ENCODE measurements around the gene RAB19.
A peak's percentile ranks its signal among the peaks of the same experiment; 100 is the strongest.

Gene RAB19

GRCh38 chr7:140384894-140385545 is 18.8 kb upstream of the RAB19 start:
- no peak overlapping the region for H3K9ac ChIP-seq (ENCODE audit: low read length)
- H3K4me1 ChIP-seq (ENCODE audit: control insufficient read depth, insufficient read depth, low read length) = no peaks in the 10 kb centered on the region
- H3K4me3 ChIP-seq (ENCODE audit: low read depth, low read length) = no peak overlapping the region
- H3K27me3 ChIP-seq (ENCODE audit: control insufficient read depth, insufficient read depth, low read length) = no peaks in the 10 kb centered on the region
- H3K36me3 ChIP-seq (ENCODE audit: control insufficient read depth, insufficient read depth, low read length) = peaks cover 21% of the 10 kb centered on the region
- no peak overlapping the region; the same call in 1 of the 2 replicates for H3K27ac ChIP-seq (ENCODE audit: low read depth, low read length)
- H3K9me3 ChIP-seq (ENCODE audit: control insufficient read depth, insufficient read depth, low read depth, low read length) = no peaks in the 10 kb centered on the region

GRCh38 chr7:140389445-140389844 is 14.4 kb upstream of the RAB19 start:
- H3K27me3 ChIP-seq (ENCODE audit: control insufficient read depth, insufficient read depth, low read length) = no peaks in the 10 kb centered on the region
- no peaks in the 10 kb centered on the region; the same call in none of the 2 replicates for H3K36me3 ChIP-seq (ENCODE audit: control insufficient read depth, insufficient read depth, low read length)
- peaks cover 16% of the 10 kb centered on the region for H3K4me1 ChIP-seq (ENCODE audit: control insufficient read depth, insufficient read depth, low read length)

GRCh38 chr7:140390034-140390433 is 13.8 kb upstream of the RAB19 start:
- H3K27ac ChIP-seq (ENCODE audit: low read depth, low read length) = no peak overlapping the region
- H3K4me3 ChIP-seq (ENCODE audit: low read depth, low read length) = no peak overlapping the region
- no peak overlapping the region for H3K9ac ChIP-seq (ENCODE audit: low read length)
- H3K9me3 ChIP-seq (ENCODE audit: control insufficient read depth, insufficient read depth, low read depth, low read length) = no peaks in the 10 kb centered on the region
- peaks cover 16% of the 10 kb centered on the region for H3K4me1 ChIP-seq (ENCODE audit: control insufficient read depth, insufficient read depth, low read length)
- H3K27me3 ChIP-seq (ENCODE audit: control insufficient read depth, insufficient read depth, low read length) = no peaks in the 10 kb centered on the region
- H3K36me3 ChIP-seq (ENCODE audit: control insufficient read depth, insufficient read depth, low read length) = no peaks in the 10 kb centered on the region; the same call in none of the 2 replicates

More at GRCh38 chr7:140389445-140389844, 14.4 kb upstream of the RAB19 start:
- H3K27ac ChIP-seq (ENCODE audit: low read depth, low read length) = no peak overlapping the region
- H3K9ac ChIP-seq (ENCODE audit: low read length) = no peak overlapping the region
- H3K4me3 ChIP-seq (ENCODE audit: low read depth, low read length) = no peak overlapping the region
- H3K9me3 ChIP-seq (ENCODE audit: control insufficient read depth, insufficient read depth, low read depth, low read length) = no peaks in the 10 kb centered on the region

- no peak overlapping the region for H3K4me3 ChIP-seq (ENCODE audit: low read depth, low read length)
- H3K9me3 ChIP-seq (ENCODE audit: control insufficient read depth, insufficient read depth, low read depth, low read length) = no peaks in the 10 kb centered on the region
- H3K27ac ChIP-seq (ENCODE audit: low read depth, low read length) = no peak overlapping the region
- H3K36me3 ChIP-seq (ENCODE audit: control insufficient read depth, insufficient read depth, low read length) = no peaks in the 10 kb centered on the region; the same call in 1 of the 2 replicates
- no peak overlapping the region for H3K9ac ChIP-seq (ENCODE audit: low read length)
- no peaks in the 10 kb centered on the region for H3K27me3 ChIP-seq (ENCODE audit: control insufficient read depth, insufficient read depth, low read length)
- H3K4me1 ChIP-seq (ENCODE audit: control insufficient read depth, insufficient read depth, low read length) = peaks cover 16% of the 10 kb centered on the region
Measured at GRCh38 chr7:140390466-140391190, 13.2 kb upstream of the RAB19 start.

DNA sequence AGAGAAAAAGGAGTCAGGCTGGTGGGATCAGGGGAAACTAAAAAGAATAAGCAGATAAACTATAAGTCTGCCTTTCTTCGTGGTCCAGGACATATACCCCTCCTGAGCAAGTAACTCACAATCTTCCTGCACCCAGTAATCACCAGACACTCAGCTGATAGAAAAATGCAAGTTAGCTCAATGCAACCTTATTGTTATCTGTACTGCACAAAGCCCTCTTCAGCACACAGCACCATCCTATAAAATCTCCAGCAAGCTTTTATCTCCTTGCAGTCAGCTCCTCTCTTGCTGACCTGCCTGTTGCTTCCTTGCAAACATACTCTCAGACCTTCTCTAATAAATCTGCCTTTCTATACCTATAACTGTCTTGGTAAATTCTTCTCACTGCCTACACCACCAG is 12.2 kb upstream of the RAB19 start:
- no peaks in the 10 kb centered on the region for H3K36me3 ChIP-seq (ENCODE audit: control insufficient read depth, insufficient read depth, low read length)
- no peaks in the 10 kb centered on the region for H3K27me3 ChIP-seq (ENCODE audit: control insufficient read depth, insufficient read depth, low read length)
- no peaks in the 10 kb centered on the region for H3K9me3 ChIP-seq (ENCODE audit: control insufficient read depth, insufficient read depth, low read depth, low read length)
- H3K4me1 ChIP-seq (ENCODE audit: control insufficient read depth, insufficient read depth, low read length) = peaks cover 16% of the 10 kb centered on the region
- H3K27ac ChIP-seq (ENCODE audit: low read depth, low read length) = no peak overlapping the region
- H3K4me3 ChIP-seq (ENCODE audit: low read depth, low read length) = no peak overlapping the region
- H3K9ac ChIP-seq (ENCODE audit: low read length) = no peak overlapping the region

DNA sequence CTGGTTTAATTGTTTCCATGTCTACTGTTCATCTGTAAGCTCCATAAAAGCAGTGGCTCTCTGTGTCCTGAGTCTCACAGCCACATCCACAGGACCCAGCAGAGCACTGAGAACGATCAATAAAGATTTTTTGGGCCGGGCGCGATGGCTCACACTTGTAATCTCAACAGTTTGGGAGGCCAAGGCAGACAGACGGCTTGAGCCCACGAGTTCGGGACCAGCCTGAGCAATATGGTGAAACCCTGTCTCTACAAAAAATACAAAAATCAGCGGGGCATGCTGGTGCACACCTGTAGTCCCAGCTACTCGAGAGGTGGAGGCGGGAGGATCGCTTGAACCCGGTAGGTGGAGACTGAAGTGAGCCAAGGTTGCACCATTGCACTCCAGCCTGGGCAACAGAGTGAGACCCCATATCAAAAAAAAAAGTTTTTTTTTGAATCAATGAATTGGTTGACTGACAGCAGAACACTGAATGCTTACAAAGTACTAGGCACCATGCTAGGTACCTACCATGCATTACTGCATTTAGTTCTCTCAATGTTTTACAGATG is 10.0 kb upstream of the RAB19 start:
- no peak overlapping the region for H3K4me3 ChIP-seq (ENCODE audit: low read depth, low read length)
- H3K9ac ChIP-seq (ENCODE audit: low read length) = no peak overlapping the region
- no peak overlapping the region for H3K27ac ChIP-seq (ENCODE audit: low read depth, low read length)
- H3K27me3 ChIP-seq (ENCODE audit: control insufficient read depth, insufficient read depth, low read length) = no peaks in the 10 kb centered on the region
- no peaks in the 10 kb centered on the region for H3K9me3 ChIP-seq (ENCODE audit: control insufficient read depth, insufficient read depth, low read depth, low read length)
- H3K4me1 ChIP-seq (ENCODE audit: control insufficient read depth, insufficient read depth, low read length) = peaks cover 16% of the 10 kb centered on the region
- H3K36me3 ChIP-seq (ENCODE audit: control insufficient read depth, insufficient read depth, low read length) = no peaks in the 10 kb centered on the region

DNA sequence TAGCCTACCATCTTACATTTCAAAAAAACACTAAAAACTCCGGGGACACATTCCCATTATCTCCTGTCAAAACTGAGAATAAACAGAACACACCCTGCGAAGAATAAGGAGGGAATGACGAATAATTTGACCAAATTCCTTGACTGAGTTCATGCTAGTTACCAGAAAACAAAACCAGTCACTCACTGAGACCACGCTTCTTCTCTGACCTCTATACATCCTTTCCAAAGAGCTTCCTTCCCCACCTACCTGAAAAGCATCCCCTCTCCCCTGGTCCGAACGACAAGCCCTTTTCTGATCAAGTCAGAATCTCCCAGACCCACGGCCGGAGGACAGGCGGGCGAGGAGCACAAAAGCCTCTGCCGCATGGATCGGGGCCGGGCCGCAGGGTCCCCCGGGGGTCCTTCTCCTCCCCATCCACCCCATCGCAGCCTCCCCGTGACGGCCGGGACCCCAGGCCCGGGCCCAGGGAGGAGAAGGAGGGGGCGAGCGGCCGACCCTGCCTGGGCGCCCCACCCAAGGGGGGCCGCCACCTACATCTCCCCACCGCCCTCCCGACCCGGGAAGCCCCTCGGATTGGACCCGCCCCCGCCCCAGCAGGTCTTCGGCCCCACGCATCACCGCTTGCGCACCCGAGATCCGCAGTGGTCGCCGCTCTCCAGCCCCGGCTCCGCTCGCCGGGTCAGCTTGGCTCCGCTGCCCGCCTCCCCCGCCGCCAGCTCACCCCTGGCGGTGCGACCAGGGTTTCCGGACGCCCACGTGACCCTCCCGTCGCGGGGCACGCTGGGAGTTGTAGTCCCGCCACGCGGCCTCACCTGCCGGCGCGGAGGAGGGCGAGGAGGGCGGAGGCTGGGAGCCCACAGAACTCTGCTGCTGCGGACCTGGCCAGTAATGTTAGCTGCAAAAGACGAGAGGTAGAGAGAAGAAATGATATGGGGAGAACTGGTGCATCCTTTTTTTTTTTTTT is 5.8 kb upstream of the RAB19 start, which contains the start of gene SLC37A3:
Gene SLC37A3, minus strand, starts transcription at position 747 of the 967 bp plus-strand sequence. CDS start 16,004 bp downstream, outside the sequence.
- Histone ChIP-seq H3K9ac (ENCODE audit: low read length) (peak within 1 kb of the TSS; percentile 75), H3K27ac (ENCODE audit: low read depth, low read length) (peak within 1 kb of the TSS; percentile 76; the same call in 1 of the 2 replicates), H3K9me3 (ENCODE audit: control insufficient read depth, insufficient read depth, low read depth, low read length) (no peaks in the 10 kb centered on the region), H3K4me3 (ENCODE audit: low read depth, low read length) (peak within 1 kb of the TSS; percentile 83), H3K4me1 (ENCODE audit: control insufficient read depth, insufficient read depth, low read length) (peaks cover 7% of the 10 kb centered on the region; the same call in 1 of the 2 replicates), H3K27me3 (ENCODE audit: control insufficient read depth, insufficient read depth, low read length) (no peaks in the 10 kb centered on the region), H3K36me3 (ENCODE audit: control insufficient read depth, insufficient read depth, low read length) (no peaks in the 10 kb centered on the region)

GRCh38 chr7:140398821-140399220 is 5.0 kb upstream of the RAB19 start:
- Histone ChIP-seq H3K4me3 (ENCODE audit: low read depth, low read length) (peak overlapping the region; percentile 83), H3K27ac (ENCODE audit: low read depth, low read length) (no peak overlapping the region), H3K36me3 (ENCODE audit: control insufficient read depth, insufficient read depth, low read length) (no peaks in the 10 kb centered on the region), H3K4me1 (ENCODE audit: control insufficient read depth, insufficient read depth, low read length) (peaks cover 10% of the 10 kb centered on the region), H3K9ac (ENCODE audit: low read length) (no peak overlapping the region), H3K9me3 (ENCODE audit: control insufficient read depth, insufficient read depth, low read depth, low read length) (no peaks in the 10 kb centered on the region), H3K27me3 (ENCODE audit: control insufficient read depth, insufficient read depth, low read length) (no peaks in the 10 kb centered on the region)

DNA sequence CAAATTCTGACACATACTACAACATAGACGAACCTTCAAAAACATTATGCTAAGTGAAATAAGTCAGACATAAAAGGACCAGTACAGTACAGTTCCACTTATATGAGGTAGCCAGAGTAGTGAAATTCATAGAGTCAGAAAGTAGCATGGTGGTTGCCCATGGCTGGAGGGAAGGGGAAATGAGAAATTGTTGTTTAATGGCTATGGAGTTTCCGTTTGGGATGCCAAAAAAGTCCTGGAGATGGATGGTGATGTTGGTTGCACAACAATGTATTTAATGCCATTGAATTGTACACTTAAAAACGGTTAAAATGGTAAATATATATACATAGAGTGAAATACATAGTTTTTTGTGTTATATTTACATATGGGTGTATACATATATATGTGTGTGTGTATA is 3.5 kb upstream of the RAB19 start:
- Histone ChIP-seq H3K9me3 (ENCODE audit: control insufficient read depth, insufficient read depth, low read depth, low read length) (no peaks in the 10 kb centered on the region), H3K27me3 (ENCODE audit: control insufficient read depth, insufficient read depth, low read length) (no peaks in the 10 kb centered on the region), H3K36me3 (ENCODE audit: control insufficient read depth, insufficient read depth, low read length) (no peaks in the 10 kb centered on the region)

DNA sequence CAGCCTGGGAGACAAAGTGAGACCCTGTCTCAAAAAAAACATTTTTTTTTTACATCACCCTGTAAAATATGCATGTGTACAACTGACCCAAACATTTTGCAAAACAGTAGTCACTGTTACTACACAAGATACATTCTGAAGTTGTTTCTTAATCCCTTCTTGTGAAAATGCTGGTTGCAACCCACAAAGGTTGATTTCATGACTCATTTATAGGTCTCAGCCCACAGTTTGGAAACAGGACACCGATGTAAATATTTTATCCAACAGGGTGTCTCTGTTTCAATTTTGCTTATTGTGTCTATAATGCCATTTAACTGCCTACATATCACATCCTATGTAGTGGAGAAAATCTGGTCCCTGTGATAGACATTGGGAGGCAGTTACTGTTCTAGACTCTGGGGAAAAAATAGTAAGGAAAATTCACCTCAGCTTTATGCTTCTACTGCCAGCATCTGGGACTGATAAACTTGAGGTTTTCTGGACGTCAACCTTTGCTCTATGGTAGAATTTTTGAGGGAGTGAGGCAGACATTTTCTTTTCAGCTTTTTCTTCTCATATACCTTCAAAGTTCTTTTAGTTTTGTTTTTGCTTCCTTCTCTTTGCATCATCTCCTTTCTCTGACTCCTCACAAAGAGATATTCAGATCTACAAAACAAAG is 1.6 kb upstream of the RAB19 start:
- H3K27me3 ChIP-seq (ENCODE audit: control insufficient read depth, insufficient read depth, low read length) = no peaks in the 10 kb centered on the region
- H3K4me1 ChIP-seq (ENCODE audit: control insufficient read depth, insufficient read depth, low read length) = peaks cover 18% of the 10 kb centered on the region
- no peaks in the 10 kb centered on the region for H3K36me3 ChIP-seq (ENCODE audit: control insufficient read depth, insufficient read depth, low read length)
- H3K27ac ChIP-seq (ENCODE audit: low read depth, low read length) = 0 out of 2 replicates have a peak overlapping the region, but pooled peaks have one; percentile 17
- no peak overlapping the region for H3K9ac ChIP-seq (ENCODE audit: low read length)
- H3K9me3 ChIP-seq (ENCODE audit: control insufficient read depth, insufficient read depth, low read depth, low read length) = no peaks in the 10 kb centered on the region
- no peak overlapping the region for H3K4me3 ChIP-seq (ENCODE audit: low read depth, low read length)

More for the DNA sequence above, 3.5 kb upstream of the RAB19 start:
- H3K9ac ChIP-seq (ENCODE audit: low read length) = no peak overlapping the region
- H3K4me3 ChIP-seq (ENCODE audit: low read depth, low read length) = no peak overlapping the region
- peaks cover 18% of the 10 kb centered on the region for H3K4me1 ChIP-seq (ENCODE audit: control insufficient read depth, insufficient read depth, low read length)
- no peak overlapping the region for H3K27ac ChIP-seq (ENCODE audit: low read depth, low read length)

Measured in HUES6 (cell line).